Peyer's patch (tissue), 4 donors: Measurements from ENCODE around the gene KLHL29.

Experiments
- CTCF ChIP-seq, 6 experiments: fragments of 450-650 bp in 4 of 6; fragments of 200-600 bp in 2 of 6; sonication (generic) in 1 of 6; IDR thresholded peaks; one replicate each; pipeline ENCODE4 v1.5.1; 2017 to 2019; ENCODE audit warnings: antibody characterized with exemption in 6 of 6, mild to moderate bottlenecking in 3 of 6, moderate library complexity in 1 of 6
- POLR2A ChIP-seq, 2 donors: fragments of 450-650 bp; IDR thresholded peaks; one replicate each; pipeline ENCODE4 v1.5.1; 2017; ENCODE audit warnings: antibody characterized with exemption in 2 of 2, mild to moderate bottlenecking in 2 of 2, moderate library complexity in 2 of 2

GRCh38 chr2:23449831-23450331 is 64.9 kb downstream of the KLHL29 start:
- TF ChIP-seq CTCF (IDR thresholded peaks at IDR 0.05) (no peak), POLR2A (IDR thresholded peaks at IDR 0.05) (no peak)
